GM15510 (cell line): Measurements from ENCODE around the gene DOCK1.

Source experiments
- POLR2A ChIP-seq: IDR thresholded peaks from 3 replicates; pipeline ENCODE4 v1.6.1; 2011; ENCODE audit warnings: borderline replicate concordance; ENCODE audit not compliant: insufficient read length; ENCODE audit errors: extremely low read depth

The DOCK1 gene

DNA sequence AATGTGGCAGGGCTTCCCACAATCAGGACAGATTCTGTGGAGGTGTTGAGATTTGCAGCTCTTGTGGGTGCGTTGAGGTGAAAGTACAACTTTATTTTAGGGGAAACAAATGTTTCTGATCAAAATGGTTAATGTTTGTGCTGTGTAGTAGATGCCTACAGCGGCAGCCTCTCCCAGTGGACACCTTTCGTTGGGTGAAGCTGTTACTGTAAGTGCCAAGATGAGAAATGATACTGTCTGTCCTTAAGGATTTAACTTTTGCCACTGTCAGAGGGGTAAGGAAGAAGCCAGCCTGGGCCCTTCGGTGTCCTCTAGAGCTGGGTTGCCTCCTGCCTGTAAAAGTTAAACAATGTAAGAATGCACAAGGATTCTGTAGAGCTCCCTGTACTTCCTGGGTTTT lies 27.9 kb downstream of the DOCK1 start:
- no peak for TF ChIP-seq POLR2A

DNA sequence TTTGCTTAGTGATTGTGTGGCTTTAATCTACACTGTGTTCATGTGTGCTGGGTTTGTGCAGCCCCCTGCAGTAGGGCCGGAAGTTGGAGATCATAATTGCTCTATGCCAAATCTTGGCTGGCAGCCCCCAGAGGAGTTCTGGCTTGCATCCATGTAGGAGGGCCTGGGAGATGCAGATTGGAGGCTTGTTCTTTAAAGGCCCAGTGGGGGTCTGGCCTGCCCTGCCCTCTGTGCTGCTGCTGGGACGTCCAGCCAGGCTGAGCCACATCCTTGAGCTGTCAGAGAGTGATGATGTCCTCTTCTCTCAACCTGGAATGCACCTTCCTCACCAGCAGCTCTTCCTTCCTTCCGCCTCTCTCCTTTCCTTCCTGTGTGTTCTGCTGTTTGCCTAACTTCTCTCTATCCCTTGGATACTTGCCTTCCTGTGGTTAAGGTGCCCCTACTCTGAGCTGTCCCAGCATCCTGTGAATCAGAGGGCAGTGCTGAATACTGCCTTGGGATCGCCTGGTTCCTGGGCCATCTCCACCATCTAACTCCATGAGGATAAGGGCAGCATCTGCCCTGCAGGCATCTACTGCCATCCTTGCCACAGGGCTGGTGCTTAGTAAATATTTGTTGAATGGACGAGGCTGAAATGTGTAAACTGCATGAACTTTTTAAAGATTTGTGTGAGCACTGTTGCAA lies 30.2 kb downstream of the DOCK1 start:
- TF ChIP-seq POLR2A: no peak

DNA sequence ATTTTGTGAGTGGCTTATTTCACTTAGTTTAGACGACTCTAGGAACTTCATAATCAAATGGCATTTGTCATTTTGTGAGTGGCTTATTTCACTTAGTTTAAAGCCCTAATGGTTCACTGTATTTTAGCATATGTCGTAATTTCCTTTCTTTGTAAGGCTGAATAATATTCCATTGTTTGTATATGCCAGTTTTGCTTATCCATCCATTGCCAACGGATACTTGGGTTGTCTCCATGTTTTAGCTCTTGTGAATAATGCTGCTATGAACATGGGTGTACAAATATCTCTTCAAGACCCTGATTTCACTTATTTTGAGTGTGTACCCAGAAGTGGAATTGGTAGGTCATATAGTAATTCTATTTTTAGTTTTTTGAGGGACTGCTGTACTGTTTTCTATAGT lies 31.8 kb downstream of the DOCK1 start:
- no peak for TF ChIP-seq POLR2A

DNA sequence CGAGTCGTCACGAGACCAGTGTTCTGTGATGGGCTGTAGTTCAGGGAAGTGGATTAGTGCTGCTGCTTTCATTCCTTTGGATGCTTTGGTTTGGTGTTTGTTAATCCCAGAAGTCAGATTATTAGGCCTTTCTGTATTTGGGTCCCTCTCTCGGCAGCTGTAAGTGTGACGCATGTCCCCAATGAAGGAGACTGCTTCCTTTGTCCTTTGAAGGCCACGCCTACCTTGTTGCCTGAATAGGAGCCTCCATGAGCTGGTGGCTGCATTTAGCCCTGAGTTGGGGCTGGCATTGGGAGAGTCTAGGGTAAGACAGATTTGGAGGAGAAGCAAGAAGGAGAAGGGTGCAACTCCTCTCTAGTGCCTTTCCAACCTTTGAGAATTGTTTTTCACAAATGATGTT lies 34.5 kb downstream of the DOCK1 start:
- no peak for TF ChIP-seq POLR2A

DNA sequence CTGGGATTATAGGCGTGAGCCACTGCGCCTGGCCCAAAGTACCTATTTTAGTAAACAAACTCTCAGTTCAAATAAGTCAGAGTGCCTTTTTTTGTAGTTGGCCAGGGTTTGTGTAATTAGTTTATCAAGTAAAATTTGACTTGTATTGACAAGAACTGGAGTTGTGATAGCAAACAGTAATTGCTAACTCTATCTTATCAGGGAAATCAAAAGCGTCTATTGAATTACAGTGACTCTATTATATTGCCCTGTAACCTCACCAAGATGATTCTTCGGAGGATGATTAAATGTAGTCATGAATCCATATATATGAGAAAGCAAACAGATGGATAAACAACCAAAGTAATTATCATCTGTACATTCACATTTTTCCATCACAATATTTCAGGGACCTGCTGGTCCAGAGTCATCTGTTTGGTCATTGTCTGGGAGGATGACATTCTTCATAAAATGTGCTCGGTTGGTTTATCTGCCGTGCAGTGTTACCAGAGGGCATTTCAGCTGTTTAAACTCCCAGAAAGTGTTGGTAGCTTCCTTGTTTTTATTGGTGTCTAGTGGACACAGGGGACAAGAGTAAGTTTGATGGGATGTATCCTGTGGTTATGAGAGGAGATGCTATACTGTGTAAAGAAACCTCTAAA lies 35.6 kb downstream of the DOCK1 start:
- no peak for TF ChIP-seq POLR2A

DNA sequence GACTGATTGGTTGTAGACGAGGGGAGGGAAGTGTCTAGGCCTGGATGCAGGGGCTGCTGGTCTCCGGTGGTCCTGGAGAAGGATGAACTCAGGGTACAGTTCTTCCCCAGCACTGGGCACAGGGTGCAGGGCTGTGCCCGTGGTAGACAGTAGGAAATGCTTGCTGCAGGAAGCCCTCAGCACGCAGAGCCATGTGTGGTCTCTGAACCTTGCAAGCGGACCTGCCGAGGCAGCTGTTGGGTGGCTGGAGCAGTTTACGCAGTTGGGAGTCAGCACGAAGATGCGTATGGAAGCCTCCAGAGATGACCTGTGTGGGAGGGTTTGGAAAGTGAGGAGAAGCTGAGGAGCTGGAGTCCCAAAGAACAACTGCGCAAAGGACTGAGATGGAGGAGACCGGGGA lies 39.0 kb downstream of the DOCK1 start:
- no peak for TF ChIP-seq POLR2A

DNA sequence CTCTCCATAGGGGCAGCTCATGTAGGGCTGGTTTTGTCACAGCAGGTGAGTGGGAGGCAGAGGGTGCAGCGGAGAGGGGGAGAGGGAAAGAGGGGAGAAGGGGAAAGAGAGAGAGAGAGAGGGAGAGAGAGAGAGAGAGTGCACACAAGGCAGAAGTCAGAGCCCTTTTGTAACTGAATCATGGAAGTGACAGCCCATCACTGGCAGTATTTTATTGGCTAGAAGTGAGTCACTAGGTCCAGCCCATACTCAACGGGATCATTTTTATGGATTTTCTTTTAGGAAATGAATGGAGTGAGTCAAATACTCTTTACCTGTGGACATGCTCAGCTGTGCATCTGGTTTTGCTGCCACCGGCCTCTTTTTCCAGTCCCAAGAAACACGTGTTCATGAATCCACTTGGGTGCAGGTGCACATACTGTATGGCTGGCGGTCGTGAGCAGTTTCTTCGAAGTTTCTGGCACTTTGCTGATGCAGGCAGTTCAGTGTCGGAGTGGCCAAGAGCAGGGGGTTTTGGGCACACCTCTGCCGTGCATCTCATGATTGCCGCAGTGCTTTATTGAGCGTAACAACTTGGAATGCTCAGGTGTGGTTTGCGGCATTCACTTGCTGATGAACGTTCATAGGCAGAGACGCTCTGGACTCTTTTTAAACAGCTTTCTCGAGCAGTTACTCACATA lies 40.3 kb downstream of the DOCK1 start:
- no peak for TF ChIP-seq POLR2A

DNA sequence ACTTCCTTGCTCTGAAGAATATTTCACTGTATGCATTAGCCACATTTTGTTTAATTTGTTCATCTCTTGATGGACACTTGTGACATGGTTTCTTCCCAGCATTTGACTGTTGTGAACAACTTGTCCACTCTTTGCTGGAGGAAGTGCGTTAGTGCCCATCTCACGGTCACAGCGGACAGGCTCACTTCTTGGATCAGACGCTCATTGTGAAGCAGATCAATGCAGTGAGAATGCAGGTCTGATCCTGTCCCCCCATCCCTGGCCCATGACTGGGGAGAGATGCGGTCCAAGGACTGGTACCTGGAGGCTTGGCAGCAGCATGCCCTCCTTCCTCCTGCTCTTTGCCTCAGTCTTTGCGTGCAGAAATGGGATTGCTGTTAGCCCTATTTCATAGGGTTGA lies 41.5 kb downstream of the DOCK1 start:
- no peak for TF ChIP-seq POLR2A

DNA sequence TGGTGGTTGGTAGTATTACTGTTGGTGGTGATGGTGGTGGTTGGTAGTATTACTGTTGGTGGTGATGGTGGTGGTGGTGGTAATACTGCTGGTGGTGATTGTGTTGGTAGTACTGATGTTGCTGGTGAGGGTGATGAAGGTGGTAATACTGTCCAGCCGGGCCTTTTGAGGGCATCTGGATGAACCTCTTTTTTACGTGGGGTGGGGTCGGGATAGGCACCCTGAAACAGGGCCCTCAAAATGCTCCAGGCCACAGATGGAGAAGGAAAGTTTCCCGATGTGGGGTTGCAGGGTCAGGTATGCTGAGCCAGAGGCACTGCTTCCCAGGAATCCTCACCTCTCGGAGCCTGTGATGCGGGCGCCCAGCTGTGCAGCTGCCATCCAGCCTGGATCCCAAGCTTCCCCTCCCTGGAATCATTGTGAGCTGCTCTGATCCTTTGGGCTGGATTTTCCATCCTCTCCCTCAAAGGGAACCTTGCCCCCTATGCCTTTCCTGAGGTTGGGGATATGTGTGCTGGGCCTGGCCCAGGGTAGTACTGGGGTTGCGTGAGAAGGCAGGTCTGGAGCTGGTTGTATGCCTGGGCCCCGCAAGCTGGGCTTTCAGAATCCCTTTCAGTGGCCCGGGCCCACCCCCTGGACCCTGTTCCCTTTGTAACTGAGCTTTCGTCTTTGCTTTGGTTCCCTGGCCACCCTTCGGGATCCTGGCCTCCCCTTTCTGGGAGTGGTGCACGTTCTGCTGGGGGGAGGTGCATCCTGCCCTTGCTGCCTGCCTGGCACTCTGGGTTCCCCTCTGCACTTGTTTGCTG lies 43.3 kb downstream of the DOCK1 start:
- no peak for TF ChIP-seq POLR2A

DNA sequence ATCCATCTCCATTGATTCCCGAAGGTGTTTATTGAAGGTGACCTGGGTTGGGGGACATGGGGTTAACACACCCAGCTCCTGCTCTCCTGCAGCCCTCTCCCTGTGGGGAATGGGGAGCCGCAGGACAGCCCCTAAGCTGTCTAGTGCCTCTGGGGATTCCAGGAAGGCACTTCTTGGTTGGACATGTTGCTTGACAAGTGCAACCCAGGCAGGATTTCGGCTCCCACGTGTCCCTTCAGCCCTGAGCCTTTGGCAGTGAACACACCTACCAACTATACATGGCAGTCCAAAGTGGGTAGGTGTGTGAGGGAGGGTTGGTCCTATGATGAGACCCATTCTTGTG lies 43.9 kb downstream of the DOCK1 start:
- no peak for TF ChIP-seq POLR2A

DNA sequence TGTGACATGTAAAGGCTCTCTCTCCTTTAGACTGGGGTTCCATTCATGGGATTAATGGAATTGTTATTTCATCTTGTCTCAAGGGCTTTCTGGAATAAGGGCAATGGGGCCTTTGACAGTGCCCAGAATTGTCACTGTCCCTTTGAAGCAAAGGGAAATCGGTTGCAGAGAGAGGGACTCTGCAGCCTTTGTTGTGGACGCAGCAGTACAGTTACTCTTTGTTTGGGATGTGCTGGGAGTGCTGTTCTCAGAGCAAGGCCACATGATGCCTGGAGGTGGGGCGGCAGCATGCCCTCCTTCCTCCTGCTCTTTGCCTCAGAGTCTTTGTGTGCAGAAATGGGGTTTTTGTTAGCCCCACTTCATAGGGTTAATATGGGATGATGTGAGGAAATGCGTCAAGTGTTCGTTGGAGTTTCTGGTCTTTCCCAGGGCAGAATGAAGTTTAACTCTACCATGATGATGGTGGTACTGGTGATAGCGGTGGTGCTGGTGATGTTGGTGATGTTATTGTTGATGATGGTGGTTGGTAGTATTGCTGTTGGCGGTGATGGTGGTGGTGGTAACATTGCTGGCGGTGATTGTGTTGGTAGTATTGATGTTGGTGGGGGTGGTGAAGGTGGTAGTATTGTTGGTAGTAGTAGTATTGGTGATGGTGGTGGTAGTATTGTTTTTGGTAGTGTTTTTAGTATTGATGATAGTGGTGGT lies 45.3 kb downstream of the DOCK1 start:
- no peak for TF ChIP-seq POLR2A

DNA sequence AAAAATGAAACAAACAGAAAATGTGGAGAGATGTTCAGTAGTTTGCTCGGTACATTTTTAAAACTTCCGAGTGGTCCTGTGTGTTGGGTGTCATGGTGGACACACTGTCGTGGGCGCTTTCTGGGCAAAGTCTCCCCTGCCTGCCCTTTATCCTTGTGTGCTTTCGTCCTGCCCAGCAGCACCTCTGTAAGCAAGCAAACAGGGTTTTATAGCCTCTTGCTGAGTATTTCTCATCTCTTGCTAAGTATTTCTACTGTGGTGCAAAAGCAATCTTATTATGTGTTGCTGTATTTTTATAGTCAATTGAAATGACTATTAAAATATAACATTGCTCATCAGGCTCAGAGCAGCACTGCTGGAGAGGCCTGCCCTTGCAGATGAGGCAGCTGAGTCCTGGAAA lies 48.7 kb downstream of the DOCK1 start:
- TF ChIP-seq POLR2A: no peak

DNA sequence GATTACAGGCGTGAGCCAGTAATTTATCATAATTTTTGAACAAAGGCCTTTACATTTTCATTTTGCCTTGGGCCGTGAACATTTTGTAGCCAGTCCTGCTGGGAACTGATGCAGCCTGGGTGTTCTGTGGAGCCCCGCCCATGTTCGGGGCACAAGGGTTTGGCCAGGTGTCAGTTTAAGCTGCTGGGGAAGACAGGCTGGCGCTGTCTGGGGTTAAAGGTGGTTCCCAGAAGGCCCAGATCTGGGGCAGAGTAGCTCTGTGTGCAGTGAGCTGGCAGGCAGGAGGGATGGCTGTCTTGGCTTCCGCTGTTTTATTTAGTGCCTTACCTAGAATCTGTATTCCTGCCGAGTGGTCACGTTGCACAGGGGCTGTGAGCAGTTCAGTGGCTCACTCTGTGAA lies 50.2 kb downstream of the DOCK1 start:
- TF ChIP-seq POLR2A: no peak

DNA sequence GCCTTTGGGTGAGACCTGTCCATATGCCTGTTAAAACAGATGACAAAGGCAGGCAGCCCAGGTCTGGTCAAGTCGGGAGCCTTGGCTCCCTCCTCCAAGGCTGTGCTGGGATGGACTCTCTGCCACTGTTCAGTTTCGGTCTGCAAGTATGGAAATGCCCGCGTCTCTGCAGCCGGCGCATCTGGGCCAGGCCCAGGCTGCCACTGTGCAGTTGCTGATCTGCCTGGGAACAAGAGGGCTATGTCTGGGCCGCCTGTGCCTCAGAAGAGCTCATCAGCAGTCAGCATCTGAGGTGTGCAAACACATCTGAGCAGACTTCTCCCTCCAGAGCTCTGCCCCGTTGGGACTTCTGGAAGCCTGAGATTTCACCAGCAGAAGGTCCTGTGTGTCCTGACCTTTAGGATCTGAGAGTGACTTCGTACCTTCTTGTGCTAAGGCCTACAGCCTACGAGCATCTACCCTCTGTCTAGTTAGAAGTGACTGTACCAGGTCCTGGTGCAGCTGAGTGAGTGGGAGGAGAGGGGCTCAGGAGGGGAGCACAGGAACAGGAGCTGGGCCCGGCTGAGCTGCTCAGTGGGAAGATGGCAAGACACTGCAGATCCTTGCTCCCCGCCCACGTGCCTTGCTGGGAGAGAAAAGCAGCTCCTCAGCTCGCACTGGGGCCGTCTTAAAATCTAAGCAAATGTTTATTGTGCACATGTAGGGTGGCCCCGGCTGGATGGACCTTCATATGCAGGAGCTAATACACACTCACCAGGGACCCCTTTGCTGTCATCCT lies 50.9 kb downstream of the DOCK1 start:
- no peak for TF ChIP-seq POLR2A
